A549 (cell line): ENCODE data around the gene IL4R. TPM values are rescaled to one million over a fixed set of nuclear protein-coding genes. Genes with fewer than 3 reads are reported as not detected.

Experiments
- ATAC-seq, 2 experiments: fragments of 200-7000 bp in 1 of 2; fragments of >200 bp in 1 of 2; cut with Nextera tagmentation in 1 of 2; cut with Tn5 transposase in 1 of 2; 3 replicates each; pipeline versions ENCODE4 v1.8.0 to v1.9.1; 2018 to 2020; ENCODE audit warnings: mild to moderate bottlenecking in 1 of 2, moderate library complexity in 1 of 2
- CTCF ChIA-PET: fragments of 300-600 bp; sonication (Branson Sonifier 250); formaldehyde crosslinking; extraction: SDS; loops from one replicate; lab custom pipeline; 2021; ENCODE audit warnings: antibody characterized with exemption, inconsistent platforms; lab: Yijun Ruan, JAX
- POLR2A ChIA-PET: fragments of 350-600 bp; formaldehyde crosslinking; extraction: SDS; loops from one replicate; lab custom pipeline; 2021; ENCODE audit warnings: antibody characterized with exemption, inconsistent platforms; lab: Yijun Ruan, JAX
- DNase-seq, 2 experiments: peaks; one replicate each; pipeline versions ENCODE4 v3.0.0 to v3.0.0-alpha.2; 2011 to 2016; ENCODE audit warnings: low read depth in 1 of 2, low spot score in 1 of 2
- FAIRE-seq: peaks from 2 replicates; lab custom pipeline; 2011; peaks lifted over from hg19 to GRCh38; lab: Jason Lieb, UNC
- H3K27ac ChIP-seq, 2 experiments: fragments of >200 bp; sonication (Bioruptor Twin); formaldehyde crosslinking; 3 replicates each; pipeline ENCODE4 v1.5.1; 2016 to 2017
- H3K4me1 ChIP-seq: fragments of >200 bp; sonication (Bioruptor Twin); formaldehyde crosslinking; 3 replicates; pipeline ENCODE4 v1.6.1; 2016
- H3K4me2 ChIP-seq: fragments of >200 bp; sonication (Bioruptor Twin); formaldehyde crosslinking; 3 replicates; pipeline ENCODE4 v1.6.1; 2016
- H3K4me3 ChIP-seq: fragments of >200 bp; sonication (Bioruptor Twin); formaldehyde crosslinking; 3 replicates; pipeline ENCODE4 v1.5.1; 2016
- H3K9me3 ChIP-seq: fragments of >200 bp; sonication (Bioruptor Twin); formaldehyde crosslinking; 3 replicates; pipeline ENCODE4 v1.6.1; 2016
- ESRRA ChIP-seq: fragments of 150-350 bp; IDR thresholded peaks from 2 replicates; pipeline ENCODE4 v1.6.1; 2014; ENCODE audit warnings: mild to moderate bottlenecking, low read length, borderline replicate concordance
- PHF8 ChIP-seq: fragments of 200-600 bp; sonication (generic); IDR thresholded peaks from 2 replicates; pipeline ENCODE4 v1.6.1; 2016; ENCODE audit warnings: low read depth, mild to moderate bottlenecking, antibody characterized with exemption, moderate library complexity, borderline replicate concordance
- POLR2A ChIP-seq: IDR thresholded peaks from 2 replicates; pipeline ENCODE4 v1.6.1; 2012; ENCODE audit warnings: mild to moderate bottlenecking, low read length
- RAD21 ChIP-seq, 2 experiments: fragments of >200 bp in 1 of 2; sonication (Bioruptor Twin) in 1 of 2; formaldehyde crosslinking in 1 of 2; IDR thresholded peaks in 1 of 2; conservative IDR thresholded peaks in 1 of 2; 2 replicates in 1 of 2; 3 replicates in 1 of 2; pipeline ENCODE4 v1.6.1; 2012 to 2018; ENCODE audit warnings: inconsistent platforms in 1 of 2
- RARB ChIP-seq: fragments of 250-450 bp; sonication (Bioruptor Pico); IDR thresholded peaks from 2 replicates; pipeline ENCODE4 v1.8.0; 2021; ENCODE audit warnings: mild to moderate bottlenecking, moderate library complexity
- REST ChIP-seq: fragments of 200-600 bp; sonication (generic); IDR thresholded peaks from 2 replicates; pipeline ENCODE4 v1.6.1; 2016; ENCODE audit warnings: antibody characterized with exemption, mild to moderate bottlenecking, moderate library complexity
- ZNF302 ChIP-seq: fragments of 250-450 bp; sonication (Bioruptor Pico); IDR thresholded peaks from 2 replicates; pipeline ENCODE4 v1.9.0; 2021; ENCODE audit warnings: inconsistent platforms, mild to moderate bottlenecking, moderate library complexity
- WGBS: methylation state at CpG from one replicate; pipeline ENCODE4 v1.1.6; 2017; ENCODE audit errors: missing lambda C conversion rate; 5-methylcytosine and 5-hydroxymethylcytosine counted together
- polyA plus RNA-seq, 4 experiments: library from polyadenylated mRNA; depleted of rRNA in 3 of 4; stranded (reverse); fragments of >200 nt; fragmentation: RNase III in 1 of 4; extraction: RNeasy Plus Mini Kit Qiagen cat#74134 plus additional on column Dnase treatment in 1 of 4; gene quantifications; 2 replicates in 3 of 4; 3 replicates in 1 of 4; pipeline ENCODE4 v1.2.3, GENCODE V29; 2011 to 2017
- TF ChIP-seq, protein P1 (sequence below): fragments of >200 bp; sonication (Bioruptor Twin); formaldehyde crosslinking; IDR thresholded peaks from 3 replicates; pipeline ENCODE4 v1.5.1; 2016

The IL4R gene
- polyA plus RNA-seq, 2 of the 4 experiments (the other 2 are of a cell fraction): 14.4 to 19.3 TPM

DNA sequence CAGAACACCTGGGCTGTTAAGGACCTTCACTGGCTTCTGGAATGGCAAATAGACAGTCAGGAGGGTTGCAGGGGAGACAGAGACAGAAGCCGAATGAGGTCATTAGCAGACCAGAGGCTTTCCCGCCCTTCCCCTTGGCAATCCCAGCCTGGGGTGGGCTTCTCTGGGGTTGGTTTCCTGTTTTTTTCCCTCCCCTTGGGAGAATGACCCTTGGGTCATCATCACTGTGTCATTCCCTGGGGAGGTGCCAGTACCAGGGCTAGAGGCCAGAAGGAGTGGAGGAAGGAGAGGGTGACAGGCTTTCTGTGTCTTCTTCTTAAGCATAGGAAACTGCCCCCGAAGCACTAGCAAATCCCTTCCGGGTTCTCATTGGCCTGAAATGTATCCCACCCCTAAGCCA, 45.3 kb downstream of the IL4R start:
- FAIRE-seq (no peak), DNase-seq (no peak), ATAC-seq (no peak)
- peaks cover 5% of the 10 kb centered on the region; the same call in 1 of the 3 replicates for H3K9me3 ChIP-seq
- TF ChIP-seq PHF8 (no peak), REST (no peak), RARB (CRISPR knock-in tag) (no peak)
- ChIA-PET CTCF (interaction anchor here (1.2 to 4.0 kb wide), 2 partner anchors 9 to 72 kb away, joined by 3 to 17 read pairs; no protein-coding TSS in a partner anchor), POLR2A (no interaction called here)
- 95% methylated on average over 4 of the region's 4 CpGs for WGBS
- H3K27ac ChIP-seq: no peak overlapping the region
- H3K4me3 ChIP-seq: no peak overlapping the region
- no peak overlapping the region for H3K4me2 ChIP-seq
- peaks cover 11% of the 10 kb centered on the region for H3K4me1 ChIP-seq

DNA sequence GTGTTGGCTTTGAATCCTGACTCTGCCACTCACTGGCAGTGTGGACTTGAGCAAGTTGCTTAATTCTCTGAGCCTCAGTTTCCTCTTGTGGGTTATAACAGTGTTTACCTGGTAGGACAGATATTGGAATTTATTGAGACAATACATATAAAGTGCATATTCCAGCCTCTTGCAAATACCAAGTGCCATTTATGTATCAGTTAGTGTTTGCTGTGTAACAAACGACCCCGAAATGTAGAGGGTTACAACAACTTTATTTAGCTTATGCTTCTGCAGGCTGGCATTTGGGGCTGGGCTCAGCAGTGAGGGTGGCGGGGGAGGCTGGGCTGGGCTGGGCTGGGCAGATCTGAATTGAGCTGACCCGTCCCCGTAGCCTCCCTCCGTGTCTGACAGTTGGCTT, 45.8 kb downstream of the IL4R start:
- ATAC-seq: no peak

More for the DNA sequence above, 45.8 kb downstream of the IL4R start:
- Histone ChIP-seq H3K4me2 (no peak overlapping the region), H3K9me3 (peaks cover 5% of the 10 kb centered on the region; the same call in 1 of the 3 replicates), H3K4me1 (peaks cover 17% of the 10 kb centered on the region), H3K4me3 (no peak overlapping the region), H3K27ac (no peak overlapping the region)
- CTCF ChIA-PET: interaction anchor here (1.2 to 5.1 kb wide), 3 partner anchors 8 to 124 kb away, joined by 3 to 36 read pairs (median 17); no protein-coding TSS in a partner anchor
- FAIRE-seq (no peak), DNase-seq (no peak)
- POLR2A ChIA-PET: no interaction called here
- 97% methylated on average over 6 of the region's 6 CpGs for WGBS
- TF ChIP-seq, protein P1, sequence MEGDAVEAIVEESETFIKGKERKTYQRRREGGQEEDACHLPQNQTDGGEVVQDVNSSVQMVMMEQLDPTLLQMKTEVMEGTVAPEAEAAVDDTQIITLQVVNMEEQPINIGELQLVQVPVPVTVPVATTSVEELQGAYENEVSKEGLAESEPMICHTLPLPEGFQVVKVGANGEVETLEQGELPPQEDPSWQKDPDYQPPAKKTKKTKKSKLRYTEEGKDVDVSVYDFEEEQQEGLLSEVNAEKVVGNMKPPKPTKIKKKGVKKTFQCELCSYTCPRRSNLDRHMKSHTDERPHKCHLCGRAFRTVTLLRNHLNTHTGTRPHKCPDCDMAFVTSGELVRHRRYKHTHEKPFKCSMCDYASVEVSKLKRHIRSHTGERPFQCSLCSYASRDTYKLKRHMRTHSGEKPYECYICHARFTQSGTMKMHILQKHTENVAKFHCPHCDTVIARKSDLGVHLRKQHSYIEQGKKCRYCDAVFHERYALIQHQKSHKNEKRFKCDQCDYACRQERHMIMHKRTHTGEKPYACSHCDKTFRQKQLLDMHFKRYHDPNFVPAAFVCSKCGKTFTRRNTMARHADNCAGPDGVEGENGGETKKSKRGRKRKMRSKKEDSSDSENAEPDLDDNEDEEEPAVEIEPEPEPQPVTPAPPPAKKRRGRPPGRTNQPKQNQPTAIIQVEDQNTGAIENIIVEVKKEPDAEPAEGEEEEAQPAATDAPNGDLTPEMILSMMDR: no peak
- TF ChIP-seq POLR2A (no peak), ESRRA (no peak), RAD21 (conservative IDR thresholded peaks at IDR 0.05 in 1 of 2, IDR thresholded peaks at IDR 0.05 in 1 of 2) (no peak), ZNF302 (CRISPR knock-in tag) (no peak), REST (no peak)
